PC-9 (cell line): ENCODE measurements around the gene MYO7B.

Experiments
- CTCF ChIP-seq: fragments of 200-600 bp; sonication (generic); conservative IDR thresholded peaks from 2 replicates; pipeline ENCODE4 v1.6.1; 2017; ENCODE audit warnings: mixed run types, antibody characterized with exemption, mild to moderate bottlenecking, moderate library complexity
- EZH2 ChIP-seq: fragments of 200-600 bp; sonication (generic); IDR thresholded peaks from 2 replicates; pipeline ENCODE4 v1.8.0; 2017; ENCODE audit warnings: antibody characterized with exemption, low read depth

- TF ChIP-seq CTCF (no peak), EZH2 (no peak)
Measured at GRCh38 chr2:127676906-127677305, 141.4 kb downstream of the MYO7B start.
